ENCODE results near the gene FOS. TPM values are rescaled to one million over a fixed set of nuclear protein-coding genes. Genes with fewer than 3 reads are reported as not detected.

The FOS gene
- total and polyA plus RNA-seq, 2 of the 13 experiments (the other 11 are each of a cell fraction or from before 2014, with no cell fraction given): 15.9 to 24.2 TPM

DNA sequence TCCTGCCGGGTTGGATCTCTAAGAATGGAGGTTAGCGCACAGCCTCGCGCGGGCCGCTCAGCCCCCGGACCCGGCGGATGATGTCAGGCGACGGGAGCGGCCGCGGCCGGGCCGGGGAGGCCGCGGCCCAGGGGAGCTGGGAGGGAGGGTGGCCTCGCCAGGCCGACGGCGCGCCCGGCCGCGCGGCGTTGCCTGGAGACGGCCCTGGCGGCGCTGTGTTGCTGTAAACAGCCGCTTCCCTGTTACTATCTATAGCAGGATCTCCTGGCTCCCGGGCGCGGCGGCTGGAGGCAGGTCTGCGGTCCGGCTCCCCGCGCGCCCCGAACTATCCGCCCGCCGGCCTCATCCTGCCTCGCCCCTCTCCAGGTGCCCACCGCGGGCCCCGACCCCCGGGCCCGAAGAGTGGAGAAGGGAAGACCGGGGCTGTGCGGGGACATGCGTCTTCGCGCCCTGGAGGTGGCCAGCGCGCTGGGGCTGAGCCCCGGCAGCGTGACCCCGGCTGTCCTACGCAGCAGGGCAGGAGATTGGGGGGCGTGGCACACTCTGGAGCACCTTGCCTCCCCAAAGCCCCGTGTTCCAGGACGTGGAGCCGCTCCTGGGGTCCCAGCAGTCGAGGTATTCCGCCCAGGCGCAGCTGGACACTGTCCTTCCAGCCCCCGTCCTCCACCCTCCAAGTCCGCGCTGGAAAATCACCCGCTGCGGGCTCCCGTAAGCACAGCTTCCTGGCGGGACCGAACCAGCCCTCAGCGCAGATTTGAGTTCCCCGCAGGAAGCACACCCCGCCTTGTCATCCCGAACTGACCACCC lies 1.4 kb upstream of the FOS start (continued):
- TF ChIP-seq, protein P1, sequence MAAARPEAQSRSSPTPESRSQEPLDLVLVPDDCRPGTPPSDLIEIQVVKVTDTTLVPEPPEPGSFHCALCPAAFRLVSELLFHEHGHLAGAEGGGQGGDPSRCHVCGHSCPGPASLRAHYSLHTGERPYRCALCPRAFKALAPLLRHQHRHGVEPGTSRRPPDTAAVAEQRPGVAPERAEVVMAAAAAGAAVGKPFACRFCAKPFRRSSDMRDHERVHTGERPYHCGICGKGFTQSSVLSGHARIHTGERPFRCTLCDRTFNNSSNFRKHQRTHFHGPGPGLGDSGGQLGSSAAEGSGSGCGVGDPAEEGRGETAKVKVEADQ (CRISPR knock-in tag; IDR thresholded peaks at IDR 0.05; ENCODE audit: borderline replicate concordance): peak; percentile 23; the same call in 1 of the 2 replicates
- TF ChIP-seq, protein P2, sequence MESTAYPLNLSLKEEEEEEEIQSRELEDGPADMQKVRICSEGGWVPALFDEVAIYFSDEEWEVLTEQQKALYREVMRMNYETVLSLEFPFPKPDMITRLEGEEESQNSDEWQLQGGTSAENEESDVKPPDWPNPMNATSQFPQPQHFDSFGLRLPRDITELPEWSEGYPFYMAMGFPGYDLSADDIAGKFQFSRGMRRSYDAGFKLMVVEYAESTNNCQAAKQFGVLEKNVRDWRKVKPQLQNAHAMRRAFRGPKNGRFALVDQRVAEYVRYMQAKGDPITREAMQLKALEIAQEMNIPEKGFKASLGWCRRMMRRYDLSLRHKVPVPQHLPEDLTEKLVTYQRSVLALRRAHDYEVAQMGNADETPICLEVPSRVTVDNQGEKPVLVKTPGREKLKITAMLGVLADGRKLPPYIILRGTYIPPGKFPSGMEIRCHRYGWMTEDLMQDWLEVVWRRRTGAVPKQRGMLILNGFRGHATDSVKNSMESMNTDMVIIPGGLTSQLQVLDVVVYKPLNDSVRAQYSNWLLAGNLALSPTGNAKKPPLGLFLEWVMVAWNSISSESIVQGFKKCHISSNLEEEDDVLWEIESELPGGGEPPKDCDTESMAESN (CRISPR knock-in tag; conservative IDR thresholded peaks at IDR 0.05): 0 out of 2 replicates have a peak, but pooled peaks have one; percentile 39
- TF ChIP-seq ZNF766 (CRISPR knock-in tag; IDR thresholded peaks at IDR 0.05; ENCODE audit: borderline replicate concordance) (0 out of 2 replicates have a peak, but pooled peaks have one; percentile 16), POLR2AphosphoS5 (IDR thresholded peaks at IDR 0.05; ENCODE audit: low read depth, low read length) (no peak), SIN3A (IDR thresholded peaks at IDR 0.05; ENCODE audit: borderline replicate concordance, low read depth, low read length) (peak; percentile 95; the same call in 1 of the 2 replicates), MTF1 (CRISPR knock-in tag; IDR thresholded peaks at IDR 0.05) (no peak), TBL1XR1 (IDR thresholded peaks at IDR 0.05; ENCODE audit: borderline replicate concordance, low read length, partially characterized antibody) (no peak), ZNF570 (CRISPR knock-in tag; IDR thresholded peaks at IDR 0.05; ENCODE audit: borderline replicate concordance) (no peak), SIN3B (IDR thresholded peaks at IDR 0.05; ENCODE audit: low read length) (no peak), ZNF670 (CRISPR knock-in tag; IDR thresholded peaks at IDR 0.05; ENCODE audit: borderline replicate concordance) (no peak), ZNF44 (CRISPR knock-in tag; IDR thresholded peaks at IDR 0.05) (0 out of 2 replicates have a peak, but pooled peaks have one; percentile 54)
- TF ChIP-seq, protein P3, sequence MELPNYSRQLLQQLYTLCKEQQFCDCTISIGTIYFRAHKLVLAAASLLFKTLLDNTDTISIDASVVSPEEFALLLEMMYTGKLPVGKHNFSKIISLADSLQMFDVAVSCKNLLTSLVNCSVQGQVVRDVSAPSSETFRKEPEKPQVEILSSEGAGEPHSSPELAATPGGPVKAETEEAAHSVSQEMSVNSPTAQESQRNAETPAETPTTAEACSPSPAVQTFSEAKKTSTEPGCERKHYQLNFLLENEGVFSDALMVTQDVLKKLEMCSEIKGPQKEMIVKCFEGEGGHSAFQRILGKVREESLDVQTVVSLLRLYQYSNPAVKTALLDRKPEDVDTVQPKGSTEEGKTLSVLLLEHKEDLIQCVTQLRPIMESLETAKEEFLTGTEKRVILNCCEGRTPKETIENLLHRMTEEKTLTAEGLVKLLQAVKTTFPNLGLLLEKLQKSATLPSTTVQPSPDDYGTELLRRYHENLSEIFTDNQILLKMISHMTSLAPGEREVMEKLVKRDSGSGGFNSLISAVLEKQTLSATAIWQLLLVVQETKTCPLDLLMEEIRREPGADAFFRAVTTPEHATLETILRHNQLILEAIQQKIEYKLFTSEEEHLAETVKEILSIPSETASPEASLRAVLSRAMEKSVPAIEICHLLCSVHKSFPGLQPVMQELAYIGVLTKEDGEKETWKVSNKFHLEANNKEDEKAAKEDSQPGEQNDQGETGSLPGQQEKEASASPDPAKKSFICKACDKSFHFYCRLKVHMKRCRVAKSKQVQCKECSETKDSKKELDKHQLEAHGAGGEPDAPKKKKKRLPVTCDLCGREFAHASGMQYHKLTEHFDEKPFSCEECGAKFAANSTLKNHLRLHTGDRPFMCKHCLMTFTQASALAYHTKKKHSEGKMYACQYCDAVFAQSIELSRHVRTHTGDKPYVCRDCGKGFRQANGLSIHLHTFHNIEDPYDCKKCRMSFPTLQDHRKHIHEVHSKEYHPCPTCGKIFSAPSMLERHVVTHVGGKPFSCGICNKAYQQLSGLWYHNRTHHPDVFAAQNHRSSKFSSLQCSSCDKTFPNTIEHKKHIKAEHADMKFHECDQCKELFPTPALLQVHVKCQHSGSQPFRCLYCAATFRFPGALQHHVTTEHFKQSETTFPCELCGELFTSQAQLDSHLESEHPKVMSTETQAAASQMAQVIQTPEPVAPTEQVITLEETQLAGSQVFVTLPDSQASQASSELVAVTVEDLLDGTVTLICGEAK (IDR thresholded peaks at IDR 0.05): no peak
- TF ChIP-seq, protein P3 (CRISPR knock-in tag; IDR thresholded peaks at IDR 0.05): peak; percentile 63; the same call in 1 of the 2 replicates
